ENCODE measurements around the gene CES1.
"Not testable (repeated sequence)": the region's sequence is repeated elsewhere in the genome, so short reads cannot be mapped to it uniquely, and the experiment has no call there.

CES1 gene

GRCh38 chr16:55782091-55782792 lies 50.7 kb downstream of the CES1 start:
- not testable (repeated sequence) for DNase-seq

DNA sequence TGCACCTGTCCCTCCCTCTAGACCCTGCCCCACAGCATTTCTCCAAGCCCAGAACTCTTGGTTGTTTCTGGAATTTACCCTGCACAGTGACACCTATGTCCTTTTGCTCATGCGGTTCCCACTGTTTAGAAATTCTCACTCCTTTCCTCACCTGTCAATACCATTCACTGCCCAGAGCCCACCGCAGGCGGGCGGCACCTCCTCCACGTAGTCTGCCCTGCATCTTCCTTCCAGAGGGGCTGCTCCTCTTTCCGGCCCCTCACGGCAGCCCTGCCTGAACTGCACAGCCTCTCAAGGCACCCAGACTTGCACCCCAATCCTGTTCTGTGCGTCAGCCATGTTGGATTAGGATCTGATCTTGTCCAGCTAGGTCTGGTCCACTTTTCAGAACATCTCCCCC lies 51.4 kb downstream of the CES1 start:
- DNase-seq = not testable (repeated sequence)

GRCh38 chr16:55780095-55780407 lies 52.8 kb downstream of the CES1 start:
- not testable (repeated sequence) for DNase-seq

DNA sequence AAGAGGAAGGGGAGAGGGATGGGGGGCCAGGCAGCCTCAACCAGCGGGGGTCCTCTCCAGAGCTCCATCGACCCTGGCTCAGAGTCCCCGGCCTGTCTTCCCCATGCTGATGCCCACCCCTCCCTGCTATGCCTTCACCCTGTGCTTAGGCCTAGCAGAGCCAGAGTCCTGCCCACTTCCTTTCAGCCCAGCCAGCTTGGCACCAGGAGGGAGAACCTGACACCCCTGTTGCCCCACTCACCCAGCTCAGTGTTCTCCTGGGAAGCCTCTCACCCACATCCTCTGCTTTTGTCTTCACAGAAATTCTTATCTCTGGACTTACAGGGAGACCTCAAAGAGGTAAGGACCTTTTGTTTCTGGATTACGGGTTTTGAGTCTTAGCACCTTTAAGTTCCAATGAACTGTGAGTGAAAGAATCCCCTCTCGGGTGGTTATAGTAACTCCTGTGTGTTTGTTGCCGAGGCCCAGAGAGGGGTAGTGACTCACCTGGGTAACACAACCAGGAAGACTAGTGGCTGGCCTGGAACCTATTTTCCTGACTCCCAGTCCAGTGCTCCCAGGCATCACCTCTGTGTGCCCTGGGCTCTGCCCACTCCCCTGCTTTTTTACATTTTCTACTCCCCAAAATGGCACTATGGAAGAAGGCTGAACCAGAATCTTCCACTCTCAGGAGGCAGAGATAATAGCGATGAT lies 53.3 kb downstream of the CES1 start:
- no peak for DNase-seq

DNA sequence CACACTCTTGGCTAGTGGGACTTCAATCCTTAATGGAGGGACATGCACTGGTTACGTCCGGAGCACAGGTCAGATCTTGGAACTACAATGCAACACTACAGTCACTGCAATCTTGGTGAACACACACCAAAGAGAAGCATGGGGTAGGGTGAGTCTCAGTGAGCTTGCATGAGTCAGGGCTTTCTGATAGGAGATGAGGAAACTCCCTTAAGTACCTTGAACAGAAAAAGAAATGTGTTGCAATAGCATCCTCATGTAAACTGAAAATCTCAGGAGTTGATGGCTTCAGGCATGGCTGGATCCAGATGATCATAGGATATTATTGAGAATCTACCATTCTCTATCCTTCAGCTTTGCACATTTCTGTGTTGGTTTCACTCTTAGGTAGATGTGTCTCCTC lies 54.1 kb downstream of the CES1 start:
- DNase-seq = no peak

DNA sequence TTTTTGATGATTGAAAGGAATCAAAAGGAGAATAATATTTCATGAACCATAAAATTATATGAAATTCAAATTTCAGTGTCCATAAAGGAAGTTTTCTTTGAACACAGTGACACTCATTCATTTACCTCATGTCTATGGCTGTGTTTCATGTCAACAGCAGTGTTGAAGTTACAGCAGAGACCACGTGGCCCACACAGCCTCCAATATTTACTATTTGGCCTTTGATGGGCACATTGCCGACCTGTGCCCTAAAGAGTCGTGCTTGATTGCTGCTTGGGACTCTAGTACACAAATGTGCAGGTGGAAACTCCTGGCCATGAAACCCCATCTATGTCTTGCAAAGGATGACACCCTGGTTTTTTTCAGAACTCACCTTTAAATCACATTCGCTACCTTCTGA lies 57.0 kb downstream of the CES1 start:
- no peak for DNase-seq

DNA sequence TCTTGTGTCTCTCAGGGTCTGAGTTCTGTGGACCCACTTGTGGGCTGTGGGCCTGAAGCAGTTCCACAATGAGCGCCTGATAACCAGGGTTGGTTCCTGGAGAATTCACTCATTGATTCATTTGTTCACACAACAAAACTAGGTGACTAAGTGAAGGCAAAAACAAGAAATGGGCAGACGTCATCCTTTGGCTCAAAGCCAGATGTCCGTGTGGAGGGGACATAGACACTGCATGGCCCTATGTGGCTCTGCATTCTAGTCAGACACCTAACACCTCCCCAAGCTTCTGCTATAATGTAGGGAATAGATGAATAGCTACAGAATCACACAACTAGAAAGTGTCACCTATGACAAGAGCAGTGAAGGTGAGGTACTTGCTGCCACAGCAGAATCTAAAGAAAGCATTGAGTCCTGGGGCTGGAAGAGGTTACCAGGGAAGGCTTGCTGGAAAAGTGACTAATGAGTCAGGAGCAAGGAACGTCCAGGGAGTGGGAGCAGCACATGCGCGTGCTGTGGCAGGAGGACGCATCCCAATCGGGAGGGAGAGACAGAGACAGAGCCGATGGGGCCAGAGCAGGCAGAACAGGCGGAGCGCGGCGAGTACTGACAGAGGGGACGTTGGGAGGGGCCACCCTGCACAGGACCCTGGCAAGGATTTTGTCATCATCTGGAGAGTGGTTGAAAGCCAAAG lies 58.9 kb downstream of the CES1 start:
- DNase-seq = no peak

- DNase-seq = no peak
These were observed 67.7 kb downstream of the CES1 start for GRCh38 chr16:55765161-55765560.

- DNase-seq = no peak
These were observed 72.4 kb downstream of the CES1 start for GRCh38 chr16:55760310-55761001.

DNA sequence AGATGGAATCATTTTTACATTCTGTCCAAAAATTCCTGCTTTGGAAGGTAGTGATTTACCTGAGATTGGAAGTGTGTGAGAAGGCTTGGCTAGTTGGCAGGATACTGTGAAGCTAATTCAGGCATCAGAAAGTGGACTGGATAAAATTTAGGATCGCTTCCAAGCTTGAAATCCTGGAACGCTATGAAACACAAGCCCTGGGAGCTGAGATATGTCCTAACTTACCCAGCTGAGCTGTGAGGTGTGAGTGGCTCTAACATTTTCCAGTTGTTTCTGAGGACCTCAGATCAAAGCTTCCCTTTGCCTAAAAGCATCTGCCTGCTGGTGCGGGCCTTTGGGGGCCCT lies 73.0 kb downstream of the CES1 start:
- not testable (repeated sequence) for DNase-seq

GRCh38 chr16:55757595-55758527 lies 75.0 kb downstream of the CES1 start:
- DNase-seq = not testable (repeated sequence)

DNA sequence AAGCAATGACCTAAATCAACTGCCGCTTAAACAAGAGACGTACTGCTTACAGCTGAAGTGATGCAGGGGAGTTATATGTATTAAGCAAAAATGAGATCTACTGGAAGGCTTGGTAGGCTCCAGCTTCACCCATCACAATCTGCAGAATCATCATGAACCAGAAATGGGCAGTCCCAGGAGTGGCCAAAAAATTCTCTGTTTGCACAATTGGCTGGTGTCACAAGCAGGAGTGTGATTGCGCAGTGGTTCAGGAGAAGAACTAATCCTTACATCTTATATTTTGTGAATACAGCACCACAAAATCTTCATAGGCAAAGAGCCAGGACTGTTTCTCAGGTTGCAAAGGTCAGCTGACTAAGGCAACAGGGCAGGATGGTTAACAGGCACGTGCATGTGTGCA lies 75.9 kb downstream of the CES1 start:
- DNase-seq = no peak

GRCh38 chr16:55754056-55754455 lies 78.8 kb downstream of the CES1 start:
- DNase-seq = no peak

GRCh38 chr16:55753145-55753631 lies 79.7 kb downstream of the CES1 start:
- DNase-seq = peak; percentile 5
